DOHH2 (cell line): ENCODE measurements around the gene NSD2.

Source experiments
- H3F3A ChIP-seq: fragments of 200-600 bp; sonication (generic), shearing (Covaris generic); 2 replicates; pipeline ENCODE4 v1.6.0; 2016; ENCODE audit warnings: antibody characterized with exemption, mild to moderate bottlenecking; ENCODE audit not compliant: control insufficient read depth, insufficient read depth
- H3K27ac ChIP-seq: fragments of 200-600 bp; sonication (generic); 2 replicates; pipeline ENCODE4 v1.5.1; 2014; ENCODE audit warnings: low read depth, mild to moderate bottlenecking, low read length, moderate library complexity
- H3K27me3 ChIP-seq: fragments of 200-600 bp; sonication (generic); 2 replicates; pipeline ENCODE4 v1.6.1; 2014; ENCODE audit warnings: mild to moderate bottlenecking, low read length, mixed read lengths; ENCODE audit not compliant: control insufficient read depth
- H3K36me3 ChIP-seq: fragments of 200-600 bp; sonication (generic); 2 replicates; pipeline ENCODE4 v1.6.1; 2014; ENCODE audit warnings: mild to moderate bottlenecking, low read length, moderate library complexity, mixed read lengths; ENCODE audit not compliant: control insufficient read depth
- H3K4me1 ChIP-seq: fragments of 200-600 bp; sonication (generic); 2 replicates; pipeline ENCODE4 v1.6.1; 2014; ENCODE audit warnings: mild to moderate bottlenecking, low read length, mixed read lengths; ENCODE audit not compliant: control insufficient read depth
- H3K4me2 ChIP-seq: fragments of 200-600 bp; sonication (generic); 2 replicates; pipeline ENCODE4 v1.6.0; 2014; ENCODE audit warnings: mild to moderate bottlenecking, low read length, moderate library complexity
- H3K4me3 ChIP-seq: fragments of 200-600 bp; sonication (generic); 2 replicates; pipeline ENCODE4 v1.5.1; 2014; ENCODE audit warnings: mild to moderate bottlenecking, low read length, mixed read lengths
- H3K79me2 ChIP-seq: fragments of 200-600 bp; sonication (generic); 2 replicates; pipeline ENCODE4 v1.6.1; 2014; ENCODE audit warnings: mild to moderate bottlenecking, low read length, mixed read lengths; ENCODE audit not compliant: control insufficient read depth
- H3K9me2 ChIP-seq: fragments of 200-600 bp; sonication (generic); replicated peaks from 2 replicates; pipeline ENCODE4 v1.6.1; 2014; ENCODE audit warnings: mild to moderate bottlenecking, low read length, mixed read lengths; ENCODE audit not compliant: control insufficient read depth
- H3K9me3 ChIP-seq: fragments of 200-600 bp; sonication (generic); 2 replicates; pipeline ENCODE4 v1.6.1; 2014; ENCODE audit warnings: antibody characterized with exemption, low read length, mixed read lengths; ENCODE audit not compliant: control insufficient read depth, insufficient read depth
- H4K20me1 ChIP-seq: fragments of 200-600 bp; sonication (generic); 2 replicates; pipeline ENCODE4 v1.6.0; 2014; ENCODE audit warnings: low read depth, mild to moderate bottlenecking, antibody characterized with exemption, low read length, moderate library complexity; ENCODE audit not compliant: control insufficient read depth, insufficient read depth
- EZH2phosphoT487 ChIP-seq: fragments of 200-600 bp; sonication (generic); IDR thresholded peaks from 2 replicates; pipeline ENCODE4 v1.6.1; 2017; ENCODE audit warnings: borderline replicate concordance, mild to moderate bottlenecking, antibody characterized with exemption, low read length, moderate library complexity, mixed read lengths
- TF ChIP-seq, protein P1 (sequence below): fragments of 200-600 bp; sonication (generic); IDR thresholded peaks from one replicate; pipeline ENCODE4 v1.5.1; 2014; ENCODE audit warnings: antibody characterized with exemption, mild to moderate bottlenecking, low read depth, low read length; ENCODE audit not compliant: poor library complexity, severe bottlenecking

Gene NSD2

DNA sequence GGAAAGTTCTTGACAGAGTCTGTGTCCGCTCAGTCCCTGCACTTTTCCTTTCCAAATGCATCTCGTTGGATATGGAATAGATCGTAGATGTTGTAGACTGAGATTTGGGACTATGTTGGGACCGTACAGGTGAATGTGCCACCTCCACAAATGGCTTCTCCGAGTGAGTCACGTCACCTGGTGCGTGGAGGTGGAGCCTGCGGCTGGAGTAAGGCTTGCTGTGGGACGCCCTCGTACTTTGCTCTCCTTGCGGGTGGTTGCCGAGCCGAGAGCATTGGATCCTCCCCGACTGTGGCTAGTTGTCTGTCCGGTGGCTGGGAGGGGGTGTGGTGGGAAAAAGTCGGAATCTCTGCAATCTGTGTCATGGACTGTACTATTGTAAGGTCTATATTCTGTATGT, 77.0 kb downstream of the NSD2 start:
- Histone ChIP-seq H3K27ac (no peak overlapping the region), H4K20me1 (peaks cover 10% of the 10 kb centered on the region; the same call in 1 of the 2 replicates), H3F3A (no peaks in the 10 kb centered on the region), H3K36me3 (peaks cover 91% of the 10 kb centered on the region), H3K4me1 (no peaks in the 10 kb centered on the region), H3K4me3 (no peak overlapping the region), H3K9me3 (no peaks in the 10 kb centered on the region), H3K9me2 (no peaks in the 10 kb centered on the region), H3K79me2 (peaks cover 8% of the 10 kb centered on the region; the same call in 1 of the 2 replicates), H3K27me3 (no peaks in the 10 kb centered on the region), H3K4me2 (no peak overlapping the region)
- TF ChIP-seq, protein P1, sequence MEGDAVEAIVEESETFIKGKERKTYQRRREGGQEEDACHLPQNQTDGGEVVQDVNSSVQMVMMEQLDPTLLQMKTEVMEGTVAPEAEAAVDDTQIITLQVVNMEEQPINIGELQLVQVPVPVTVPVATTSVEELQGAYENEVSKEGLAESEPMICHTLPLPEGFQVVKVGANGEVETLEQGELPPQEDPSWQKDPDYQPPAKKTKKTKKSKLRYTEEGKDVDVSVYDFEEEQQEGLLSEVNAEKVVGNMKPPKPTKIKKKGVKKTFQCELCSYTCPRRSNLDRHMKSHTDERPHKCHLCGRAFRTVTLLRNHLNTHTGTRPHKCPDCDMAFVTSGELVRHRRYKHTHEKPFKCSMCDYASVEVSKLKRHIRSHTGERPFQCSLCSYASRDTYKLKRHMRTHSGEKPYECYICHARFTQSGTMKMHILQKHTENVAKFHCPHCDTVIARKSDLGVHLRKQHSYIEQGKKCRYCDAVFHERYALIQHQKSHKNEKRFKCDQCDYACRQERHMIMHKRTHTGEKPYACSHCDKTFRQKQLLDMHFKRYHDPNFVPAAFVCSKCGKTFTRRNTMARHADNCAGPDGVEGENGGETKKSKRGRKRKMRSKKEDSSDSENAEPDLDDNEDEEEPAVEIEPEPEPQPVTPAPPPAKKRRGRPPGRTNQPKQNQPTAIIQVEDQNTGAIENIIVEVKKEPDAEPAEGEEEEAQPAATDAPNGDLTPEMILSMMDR, result no peak
- TF ChIP-seq EZH2phosphoT487, result no peak

DNA sequence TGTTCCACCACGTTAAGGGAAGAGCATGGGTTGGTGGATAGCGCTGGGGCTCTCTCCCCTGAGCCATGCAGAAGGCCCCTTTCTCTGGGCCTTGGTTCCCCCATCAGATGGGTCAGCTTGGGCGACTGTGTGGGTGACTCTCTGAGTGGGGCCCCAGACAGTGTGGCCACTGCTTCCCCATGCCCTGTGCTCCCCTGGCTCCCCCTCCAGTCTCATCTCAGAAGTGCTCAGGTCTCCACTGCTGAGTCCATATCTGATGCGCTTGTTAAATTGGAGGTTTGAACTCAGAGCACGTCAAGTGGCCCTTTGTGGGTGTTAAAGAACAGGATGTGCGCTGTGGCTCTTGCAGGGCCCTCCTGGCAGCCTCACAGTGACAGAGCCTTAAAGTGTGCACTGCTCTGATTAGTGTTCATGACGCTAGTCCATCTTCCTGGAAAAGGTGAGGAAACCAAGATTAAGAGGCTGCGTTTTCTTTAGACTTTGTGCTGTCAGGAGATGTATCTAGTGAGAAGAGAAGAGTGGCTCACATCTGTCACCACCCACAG, 77.8 kb downstream of the NSD2 start:
- no peaks in the 10 kb centered on the region for H3K4me1 ChIP-seq
- peaks cover 88% of the 10 kb centered on the region for H3K36me3 ChIP-seq
- no peaks in the 10 kb centered on the region for H3K9me3 ChIP-seq
- H3K27ac ChIP-seq, result no peak overlapping the region
- H3K27me3 ChIP-seq, result no peaks in the 10 kb centered on the region
- TF ChIP-seq, protein P1, result no peak
- no peak for TF ChIP-seq EZH2phosphoT487
- H3K79me2 ChIP-seq, result peaks cover 8% of the 10 kb centered on the region; the same call in 1 of the 2 replicates
- H4K20me1 ChIP-seq, result peaks cover 3% of the 10 kb centered on the region; the same call in 1 of the 2 replicates
- no peaks in the 10 kb centered on the region for H3F3A ChIP-seq
- H3K4me3 ChIP-seq, result no peak overlapping the region
- H3K4me2 ChIP-seq, result no peak overlapping the region
- H3K9me2 ChIP-seq, result no peaks in the 10 kb centered on the region

DNA sequence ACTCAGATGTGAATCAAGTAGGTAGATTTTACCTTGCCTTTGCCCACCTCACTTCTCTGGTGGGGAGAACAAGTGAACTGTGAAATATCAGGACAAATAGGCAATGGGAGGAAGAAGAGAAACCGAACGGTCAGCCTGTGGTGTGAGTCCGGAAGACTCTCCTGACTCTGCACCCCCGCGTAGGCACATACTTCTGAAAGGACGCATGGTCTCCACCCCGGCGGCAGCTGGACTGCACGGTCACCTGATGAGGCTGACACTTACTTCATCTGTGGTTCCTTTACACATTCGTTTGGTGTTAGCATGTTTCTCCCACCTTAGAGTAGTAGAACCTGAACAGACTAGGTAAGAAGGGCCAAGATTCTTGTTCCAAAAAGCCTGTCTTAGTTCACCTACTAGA, 79.2 kb downstream of the NSD2 start:
- Histone ChIP-seq H3F3A (no peaks in the 10 kb centered on the region), H3K9me3 (no peaks in the 10 kb centered on the region), H4K20me1 (no peaks in the 10 kb centered on the region), H3K4me3 (no peak overlapping the region), H3K27me3 (no peaks in the 10 kb centered on the region), H3K27ac (no peak overlapping the region), H3K36me3 (peaks cover 88% of the 10 kb centered on the region), H3K79me2 (peaks cover 8% of the 10 kb centered on the region; the same call in 1 of the 2 replicates), H3K4me2 (no peak overlapping the region), H3K4me1 (no peaks in the 10 kb centered on the region), H3K9me2 (no peaks in the 10 kb centered on the region)
- TF ChIP-seq, protein P1, result no peak
- TF ChIP-seq EZH2phosphoT487, result no peak
